Activated T-helper 1 cell treated with anti-CD3 and anti-CD28 coated beads, Interleukin-12 subunit alpha, Interleukin-12 subunit beta, Interleukin-2, Interleukin-4 antibody, amounts not matched to agents 30 ng/mL and 10 ng/mL and 1 ng/mL, durations not matched to agents 14 hours and 24 hours and 36 hours (primary cell): Measurements from ENCODE around the gene B3GNT3. TPM values are rescaled to one million over a fixed set of nuclear protein-coding genes. Genes with fewer than 3 reads are reported as not detected.
A peak's percentile ranks its signal among the peaks of the same experiment; 100 is the strongest.

ENCODE experiments used
- DNase-seq: peaks from one replicate; pipeline ENCODE4 v3.0.0; 2021; ENCODE audit warnings: low spot score
- H3K27ac Mint-ChIP-seq: one replicate; pipeline ENCODE4 v1.8.0; 2021; ENCODE audit warnings: mild to moderate bottlenecking, mixed read lengths
- H3K27me3 Mint-ChIP-seq: one replicate; pipeline ENCODE4 v1.8.0; 2022; ENCODE audit warnings: mild to moderate bottlenecking, moderate library complexity, mixed read lengths; ENCODE audit not compliant: insufficient read depth
- H3K36me3 Mint-ChIP-seq: one replicate; pipeline ENCODE4 v1.8.0; 2021; ENCODE audit warnings: low read depth, mixed read lengths
- H3K4me1 Mint-ChIP-seq: one replicate; pipeline ENCODE4 v1.8.0; 2021; ENCODE audit warnings: low read depth, mixed read lengths
- H3K4me3 Mint-ChIP-seq: one replicate; pipeline ENCODE4 v1.8.0; 2021; ENCODE audit warnings: mild to moderate bottlenecking, moderate library complexity, mixed read lengths
- H3K9me3 Mint-ChIP-seq: one replicate; pipeline ENCODE4 v1.8.0; 2021; ENCODE audit warnings: mixed read lengths
- intact Hi-C: fragments of 100-400 bp; cut with micrococcal nuclease; formaldehyde crosslinking; loops from one replicate; pipeline ENCODE4 v1.15.1; 2024
- total RNA-seq: library from RNA; stranded (reverse); gene quantifications from 2 replicates; pipeline ENCODE4 v1.2.3, GENCODE V29; 2022

B3GNT3 gene
- total RNA-seq, 1 donor from 2014 or later = not detected

- peaks cover 5% of the 10 kb centered on the region for H3K36me3 Mint-ChIP-seq
- H3K27ac Mint-ChIP-seq = no peak overlapping the region
- H3K9me3 Mint-ChIP-seq = no peaks in the 10 kb centered on the region
- no peak overlapping the region for H3K4me3 Mint-ChIP-seq
- H3K27me3 Mint-ChIP-seq = peaks cover 6% of the 10 kb centered on the region
- no peak for DNase-seq
- H3K4me1 Mint-ChIP-seq = peaks cover 4% of the 10 kb centered on the region
- intact Hi-C loops = no loop called here
Measured at GRCh38 chr19:17812099-17812498, 17.2 kb downstream of the B3GNT3 start.

- intact Hi-C loops = no loop called here
- H3K36me3 Mint-ChIP-seq = peaks cover 5% of the 10 kb centered on the region
- no peaks in the 10 kb centered on the region for H3K27me3 Mint-ChIP-seq
- H3K27ac Mint-ChIP-seq = no peak overlapping the region
- H3K4me3 Mint-ChIP-seq = no peak overlapping the region
- no peaks in the 10 kb centered on the region for H3K9me3 Mint-ChIP-seq
- no peak for DNase-seq
- no peaks in the 10 kb centered on the region for H3K4me1 Mint-ChIP-seq
Measured at GRCh38 chr19:17817668-17818363, 22.9 kb downstream of the B3GNT3 start.

DNA sequence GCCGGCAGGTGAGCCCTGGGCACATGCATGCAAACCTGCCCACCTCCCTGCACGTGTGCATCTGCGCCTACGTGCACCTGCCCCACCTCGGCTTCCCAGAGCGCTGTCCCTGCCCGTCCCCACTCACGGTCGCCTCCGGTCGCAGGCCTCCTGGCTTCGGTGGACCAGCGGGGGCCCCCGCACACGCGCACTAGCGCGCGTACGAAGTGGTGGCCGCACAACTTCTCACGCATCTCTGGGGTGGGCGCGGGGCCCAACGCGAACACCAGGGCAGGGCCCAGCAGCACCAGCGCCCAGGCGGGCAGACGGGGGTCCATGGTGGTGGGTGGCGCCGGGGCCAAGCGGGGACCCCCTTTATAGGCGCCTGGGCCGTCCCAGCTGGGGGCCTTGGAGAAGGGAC, 26.3 kb downstream of the B3GNT3 start, which contains the start of gene INSL3:
INSL3 (minus strand) TSS at position 330 of the 400 bp plus-strand sequence; CDS start at position 317, 13 bp downstream.
- Mint-ChIP-seq H3K27ac (no peak within 1 kb of the TSS), H3K9me3 (no peaks in the 10 kb centered on the region), H3K4me1 (no peaks in the 10 kb centered on the region)

DNA sequence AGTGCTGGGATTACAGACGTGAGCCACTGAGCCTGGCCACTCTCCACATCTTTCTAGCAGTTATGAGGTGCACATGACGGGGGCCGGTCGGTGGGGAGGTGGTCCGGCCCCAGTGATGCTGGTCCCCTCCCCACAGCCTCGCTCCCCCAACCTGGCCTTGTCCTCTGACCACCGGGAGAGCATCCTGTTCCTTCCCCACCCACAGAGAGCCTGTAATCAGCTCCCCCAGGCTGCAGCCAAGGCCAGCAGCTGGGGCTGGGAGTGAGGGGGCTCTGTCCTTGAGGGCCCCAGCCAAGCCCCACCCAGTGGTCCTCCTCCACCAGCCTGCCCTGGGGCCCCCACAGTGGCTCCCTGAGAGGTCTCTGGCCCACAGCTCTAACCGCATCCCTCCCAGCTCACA, 29.4 kb downstream of the B3GNT3 start:
- peak overlapping the region; percentile 34 for H3K27ac Mint-ChIP-seq

More for the DNA sequence above, 26.3 kb downstream of the B3GNT3 start, which contains the start of gene INSL3:
- intact Hi-C loops = no loop called here
- Mint-ChIP-seq H3K27me3 (no peaks in the 10 kb centered on the region), H3K36me3 (peaks cover 20% of the 10 kb centered on the region), H3K4me3 (no peak within 1 kb of the TSS)
- DNase-seq = no peak

DNA sequence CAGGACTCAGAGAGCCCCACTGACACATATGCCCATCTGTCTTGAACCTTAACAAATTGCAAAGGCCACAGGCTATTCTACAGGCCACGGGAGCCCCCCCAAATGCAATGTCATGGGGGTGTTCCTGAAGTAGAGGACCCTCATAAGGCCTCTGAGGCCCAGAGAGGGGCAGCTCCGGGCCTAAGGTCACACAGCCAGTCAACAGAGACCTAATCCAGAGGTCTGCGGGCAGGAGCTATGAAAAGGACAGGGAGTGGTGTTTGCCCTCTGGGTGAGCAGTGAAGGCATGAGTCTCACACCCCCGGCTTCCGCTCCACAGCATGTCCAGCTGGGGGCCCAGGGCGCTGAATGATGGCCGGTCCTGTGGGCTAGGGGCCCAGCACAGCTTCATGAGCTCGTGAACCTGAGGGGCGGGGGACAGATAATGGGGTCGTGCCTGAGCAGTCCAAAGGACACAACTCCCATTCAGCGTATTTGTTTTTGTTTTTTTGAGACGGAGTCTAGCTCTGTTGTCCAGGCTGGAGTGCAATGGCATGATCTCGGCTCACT, 31.6 kb downstream of the B3GNT3 start:
- intact Hi-C loops = no loop called here
- no peak for DNase-seq
- H3K4me1 Mint-ChIP-seq = no peaks in the 10 kb centered on the region
- H3K4me3 Mint-ChIP-seq = no peak overlapping the region
- H3K27me3 Mint-ChIP-seq = no peaks in the 10 kb centered on the region
- no peak overlapping the region for H3K27ac Mint-ChIP-seq
- H3K36me3 Mint-ChIP-seq = peaks cover 35% of the 10 kb centered on the region
- no peaks in the 10 kb centered on the region for H3K9me3 Mint-ChIP-seq

More for the DNA sequence above, 29.4 kb downstream of the B3GNT3 start:
- H3K9me3 Mint-ChIP-seq = no peaks in the 10 kb centered on the region
- H3K27me3 Mint-ChIP-seq = no peaks in the 10 kb centered on the region
- no peak for DNase-seq
- H3K4me3 Mint-ChIP-seq = no peak overlapping the region
- intact Hi-C loops = no loop called here
- peaks cover 22% of the 10 kb centered on the region for H3K36me3 Mint-ChIP-seq
- H3K4me1 Mint-ChIP-seq = no peaks in the 10 kb centered on the region

- Mint-ChIP-seq H3K9me3 (no peaks in the 10 kb centered on the region), H3K4me3 (no peak overlapping the region), H3K36me3 (peaks cover 45% of the 10 kb centered on the region), H3K27ac (no peak overlapping the region), H3K27me3 (no peaks in the 10 kb centered on the region), H3K4me1 (peaks cover 3% of the 10 kb centered on the region)
- intact Hi-C loops = loop anchor here (1.0 to 2.0 kb wide), 3 partner anchors 17 to 44 kb away; partner anchors contain the start of gene JAK3
- DNase-seq = no peak
Measured at GRCh38 chr19:17829855-17830566, 35.1 kb downstream of the B3GNT3 start.

GRCh38 chr19:17830567-17831418, 35.9 kb downstream of the B3GNT3 start:
- intact Hi-C loops = loop anchor here (1.0 to 2.0 kb wide), 4 partner anchors 12 to 44 kb away; partner anchors contain the start of gene JAK3
- DNase-seq = peak; percentile 12
- Mint-ChIP-seq H3K27ac (no peak overlapping the region), H3K4me3 (no peak overlapping the region), H3K9me3 (peaks cover 4% of the 10 kb centered on the region), H3K4me1 (peaks cover 11% of the 10 kb centered on the region), H3K27me3 (no peaks in the 10 kb centered on the region), H3K36me3 (peaks cover 48% of the 10 kb centered on the region)

- Mint-ChIP-seq H3K27ac (no peak overlapping the region), H3K9me3 (peaks cover 4% of the 10 kb centered on the region), H3K36me3 (peaks cover 55% of the 10 kb centered on the region), H3K4me1 (peaks cover 14% of the 10 kb centered on the region), H3K27me3 (no peaks in the 10 kb centered on the region), H3K4me3 (no peak overlapping the region)
- DNase-seq = no peak
- intact Hi-C loops = loop anchor here (1.0 to 2.0 kb wide), 3 partner anchors 11 to 23 kb away; partner anchors contain the start of gene JAK3
Measured at GRCh38 chr19:17831419-17831888, 36.5 kb downstream of the B3GNT3 start.

GRCh38 chr19:17832443-17833208, 37.7 kb downstream of the B3GNT3 start:
- H3K9me3 Mint-ChIP-seq = peaks cover 4% of the 10 kb centered on the region
- H3K4me1 Mint-ChIP-seq = peaks cover 18% of the 10 kb centered on the region
- no peaks in the 10 kb centered on the region for H3K27me3 Mint-ChIP-seq
- H3K36me3 Mint-ChIP-seq = peaks cover 62% of the 10 kb centered on the region
- DNase-seq = no peak
- H3K27ac Mint-ChIP-seq = no peak overlapping the region
- intact Hi-C loops = no loop called here
- no peak overlapping the region for H3K4me3 Mint-ChIP-seq

- Mint-ChIP-seq H3K9me3 (peaks cover 4% of the 10 kb centered on the region), H3K27ac (no peak overlapping the region), H3K36me3 (peaks cover 69% of the 10 kb centered on the region)
Measured at GRCh38 chr19:17834350-17835181, 39.6 kb downstream of the B3GNT3 start.

More at GRCh38 chr19:17834350-17835181, 39.6 kb downstream of the B3GNT3 start:
- no peak for DNase-seq
- Mint-ChIP-seq H3K4me3 (no peak overlapping the region), H3K4me1 (peaks cover 24% of the 10 kb centered on the region), H3K27me3 (no peaks in the 10 kb centered on the region)
- intact Hi-C loops = no loop called here
